Measurements from ENCODE around the gene GLS.
"Not testable (repeated sequence)": the region's sequence is repeated elsewhere in the genome, so short reads cannot be mapped to it uniquely, and the experiment has no call there.

The GLS gene

GRCh38 chr2:190932514-190932913, 51.9 kb downstream of the GLS start:
- DNase-seq (ENCODE audit: low read depth in 2 of 2), result no peak

GRCh38 chr2:190933361-190933760, 52.7 kb downstream of the GLS start:
- no peak for DNase-seq (ENCODE audit: low read depth in 2 of 2)

- no peak for DNase-seq (ENCODE audit: low read depth in 2 of 2)
Observed at GRCh38 chr2:190935054-190935453, 54.4 kb downstream of the GLS start.

GRCh38 chr2:190938771-190939335, 58.2 kb downstream of the GLS start:
- DNase-seq (ENCODE audit: low read depth in 2 of 2), result no peak

- DNase-seq (ENCODE audit: low read depth in 2 of 2), result no peak
Observed at GRCh38 chr2:190940454-190940853, 59.8 kb downstream of the GLS start.

- no peak for DNase-seq (ENCODE audit: low read depth in 2 of 2)
Observed at GRCh38 chr2:190941571-190941970, 61.0 kb downstream of the GLS start.

- DNase-seq (ENCODE audit: low read depth in 2 of 2), result no peak
Observed at GRCh38 chr2:190942697-190943096, 62.1 kb downstream of the GLS start.

- no peak for DNase-seq (ENCODE audit: low read depth in 2 of 2)
Observed at GRCh38 chr2:190943706-190944105, 63.1 kb downstream of the GLS start.

- DNase-seq (ENCODE audit: low read depth in 2 of 2), result no peak
Observed at GRCh38 chr2:190947141-190947540, 66.5 kb downstream of the GLS start.

GRCh38 chr2:190947711-190948251, 67.2 kb downstream of the GLS start:
- no peak for DNase-seq (ENCODE audit: low read depth in 2 of 2)

- DNase-seq (ENCODE audit: low read depth in 2 of 2), result no peak
Observed at GRCh38 chr2:190948671-190949070, 68.0 kb downstream of the GLS start.

GRCh38 chr2:190950566-190950991, 70.0 kb downstream of the GLS start:
- no peak for DNase-seq (ENCODE audit: low read depth in 2 of 2)

GRCh38 chr2:190953257-190953656, 72.6 kb downstream of the GLS start:
- DNase-seq (ENCODE audit: low read depth in 2 of 2), result no peak

GRCh38 chr2:190959911-190960788, 79.5 kb downstream of the GLS start:
- DNase-seq (ENCODE audit: low read depth in 2 of 2), result no peak

- not testable (repeated sequence) for DNase-seq (ENCODE audit: low read depth in 2 of 2)
Observed at GRCh38 chr2:190961117-190961516, 80.5 kb downstream of the GLS start.

GRCh38 chr2:190961918-190962487, 81.4 kb downstream of the GLS start:
- DNase-seq (ENCODE audit: low read depth in 2 of 2), result no peak

- no peak for DNase-seq (ENCODE audit: low read depth in 2 of 2)
Observed at GRCh38 chr2:190963088-190963487, 82.5 kb downstream of the GLS start.

GRCh38 chr2:190964170-190964795, 83.7 kb downstream of the GLS start:
- no peak for DNase-seq (ENCODE audit: low read depth in 2 of 2)

GRCh38 chr2:190965580-190966222, 85.1 kb downstream of the GLS start:
- no peak for DNase-seq (ENCODE audit: low read depth in 2 of 2)

GRCh38 chr2:190968522-190968921, 87.9 kb downstream of the GLS start:
- no peak for DNase-seq (ENCODE audit: low read depth in 2 of 2)

- DNase-seq (ENCODE audit: low read depth in 2 of 2), result no peak
Observed at GRCh38 chr2:190970160-190970559, 89.5 kb downstream of the GLS start.
